OCI-LY1 (cell line): Measurements from ENCODE around the gene ABTB2.

Experiments used
- H2AFZ ChIP-seq: fragments of 200-600 bp; sonication (generic), shearing (Covaris generic); 2 replicates; pipeline ENCODE4 v1.6.0; 2014; ENCODE audit warnings: antibody characterized with exemption, mild to moderate bottlenecking, low read length
- H3F3A ChIP-seq: fragments of 200-600 bp; sonication (generic), shearing (Covaris generic); 2 replicates; pipeline ENCODE4 v1.6.0; 2014; ENCODE audit warnings: mild to moderate bottlenecking, antibody characterized with exemption, low read length, moderate library complexity; ENCODE audit not compliant: insufficient read depth
- H3K27ac ChIP-seq: fragments of 200-600 bp; sonication (generic); 2 replicates; pipeline ENCODE4 v1.5.1; 2014; ENCODE audit warnings: low read length, mixed run types, mild to moderate bottlenecking, low read depth; ENCODE audit not compliant: poor library complexity, severe bottlenecking
- H3K27me3 ChIP-seq: fragments of 200-600 bp; sonication (generic); 2 replicates; pipeline ENCODE4 v1.6.0; 2014; ENCODE audit warnings: antibody characterized with exemption, mild to moderate bottlenecking, low read length, moderate library complexity; ENCODE audit not compliant: insufficient read depth
- H3K36me3 ChIP-seq: fragments of 200-600 bp; sonication (generic); 2 replicates; pipeline ENCODE4 v1.6.1; 2014; ENCODE audit warnings: mild to moderate bottlenecking, antibody characterized with exemption, low read length, moderate library complexity, mixed read lengths; ENCODE audit not compliant: insufficient read depth
- H3K4me1 ChIP-seq: fragments of 200-600 bp; sonication (generic); 2 replicates; pipeline ENCODE4 v1.5.1; 2014; ENCODE audit warnings: mild to moderate bottlenecking, low read length, moderate library complexity; ENCODE audit not compliant: insufficient read depth, severe bottlenecking
- H3K4me2 ChIP-seq: fragments of 200-600 bp; sonication (generic), shearing (Covaris generic); 2 replicates; pipeline ENCODE4 v1.6.1; 2014; ENCODE audit warnings: low read length
- H3K4me3 ChIP-seq: fragments of 200-600 bp; sonication (generic); 2 replicates; pipeline ENCODE4 v1.5.1; 2014; ENCODE audit warnings: low read length, low read depth, mild to moderate bottlenecking, mixed read lengths; ENCODE audit not compliant: poor library complexity, severe bottlenecking
- H3K79me2 ChIP-seq: fragments of 200-600 bp; shearing (Covaris generic); 2 replicates; pipeline ENCODE4 v1.6.1; 2016; ENCODE audit warnings: mixed run types, low read length, mixed read lengths; ENCODE audit not compliant: insufficient read depth
- H3K9ac ChIP-seq: fragments of 200-600 bp; sonication (generic), shearing (Covaris generic); 2 replicates; pipeline ENCODE4 v1.6.1; 2014; ENCODE audit warnings: mild to moderate bottlenecking, low read length, mixed read lengths
- H3K9me2 ChIP-seq: fragments of 200-600 bp; sonication (generic), shearing (Covaris generic); 2 replicates; pipeline ENCODE4 v1.6.1; 2014; ENCODE audit warnings: low read depth, mild to moderate bottlenecking, low read length, mixed read lengths
- H3K9me3 ChIP-seq: fragments of 200-600 bp; shearing (Covaris generic); 2 replicates; pipeline ENCODE4 v1.6.1; 2014; ENCODE audit warnings: low read length, mixed read lengths
- H4K20me1 ChIP-seq: fragments of 200-600 bp; sonication (generic), shearing (Covaris generic); 2 replicates; pipeline ENCODE4 v1.6.0; 2016; ENCODE audit warnings: mild to moderate bottlenecking, low read length; ENCODE audit not compliant: insufficient read depth
- EZH2 ChIP-seq: fragments of 200-600 bp; sonication (generic), shearing (Covaris generic); IDR thresholded peaks from 2 replicates; pipeline ENCODE4 v1.8.0; 2017; ENCODE audit warnings: borderline replicate concordance, mixed run types, mild to moderate bottlenecking, antibody characterized with exemption, low read length, moderate library complexity, mixed read lengths
- TF ChIP-seq, protein P1 (sequence below): fragments of 200-600 bp; sonication (generic), shearing (Covaris generic); IDR thresholded peaks from 2 replicates; pipeline ENCODE4 v1.5.1; 2017; ENCODE audit warnings: mild to moderate bottlenecking, antibody characterized with exemption, low read length, moderate library complexity, mixed read lengths

The ABTB2 gene

DNA sequence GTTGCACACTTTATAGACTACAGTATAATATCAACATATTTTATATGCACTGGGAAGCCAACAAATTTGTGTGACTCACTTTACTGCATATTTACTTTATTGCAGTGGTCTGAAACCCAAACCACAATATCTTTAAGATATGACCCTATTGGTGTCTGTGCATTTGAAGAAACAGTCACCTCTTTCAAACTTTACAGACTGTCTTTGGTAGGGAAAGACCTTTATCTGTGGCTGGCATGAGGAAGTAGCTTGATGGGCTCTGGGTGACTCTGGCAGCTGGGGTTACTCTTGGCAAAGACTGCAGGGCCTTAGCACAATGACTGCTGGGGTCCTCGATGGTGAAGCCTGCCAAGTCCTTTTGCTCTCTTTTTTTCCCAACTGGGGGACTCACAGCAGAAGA lies 21.3 kb upstream of the ABTB2 start:
- TF ChIP-seq, protein P1, sequence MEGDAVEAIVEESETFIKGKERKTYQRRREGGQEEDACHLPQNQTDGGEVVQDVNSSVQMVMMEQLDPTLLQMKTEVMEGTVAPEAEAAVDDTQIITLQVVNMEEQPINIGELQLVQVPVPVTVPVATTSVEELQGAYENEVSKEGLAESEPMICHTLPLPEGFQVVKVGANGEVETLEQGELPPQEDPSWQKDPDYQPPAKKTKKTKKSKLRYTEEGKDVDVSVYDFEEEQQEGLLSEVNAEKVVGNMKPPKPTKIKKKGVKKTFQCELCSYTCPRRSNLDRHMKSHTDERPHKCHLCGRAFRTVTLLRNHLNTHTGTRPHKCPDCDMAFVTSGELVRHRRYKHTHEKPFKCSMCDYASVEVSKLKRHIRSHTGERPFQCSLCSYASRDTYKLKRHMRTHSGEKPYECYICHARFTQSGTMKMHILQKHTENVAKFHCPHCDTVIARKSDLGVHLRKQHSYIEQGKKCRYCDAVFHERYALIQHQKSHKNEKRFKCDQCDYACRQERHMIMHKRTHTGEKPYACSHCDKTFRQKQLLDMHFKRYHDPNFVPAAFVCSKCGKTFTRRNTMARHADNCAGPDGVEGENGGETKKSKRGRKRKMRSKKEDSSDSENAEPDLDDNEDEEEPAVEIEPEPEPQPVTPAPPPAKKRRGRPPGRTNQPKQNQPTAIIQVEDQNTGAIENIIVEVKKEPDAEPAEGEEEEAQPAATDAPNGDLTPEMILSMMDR = no peak
- H3K79me2 ChIP-seq = no peaks in the 10 kb centered on the region
- no peak overlapping the region for H3K4me3 ChIP-seq
- H3K4me2 ChIP-seq = no peak overlapping the region
- H3F3A ChIP-seq = no peaks in the 10 kb centered on the region
- H3K9ac ChIP-seq = no peak overlapping the region
- H3K36me3 ChIP-seq = no peaks in the 10 kb centered on the region
- H3K9me2 ChIP-seq = no peaks in the 10 kb centered on the region
- no peaks in the 10 kb centered on the region for H3K4me1 ChIP-seq
- no peak overlapping the region for H3K27ac ChIP-seq
- no peaks in the 10 kb centered on the region for H3K27me3 ChIP-seq
- no peaks in the 10 kb centered on the region for H4K20me1 ChIP-seq
- no peaks in the 10 kb centered on the region; the same call in 1 of the 2 replicates for H3K9me3 ChIP-seq
- no peak overlapping the region for H2AFZ ChIP-seq

DNA sequence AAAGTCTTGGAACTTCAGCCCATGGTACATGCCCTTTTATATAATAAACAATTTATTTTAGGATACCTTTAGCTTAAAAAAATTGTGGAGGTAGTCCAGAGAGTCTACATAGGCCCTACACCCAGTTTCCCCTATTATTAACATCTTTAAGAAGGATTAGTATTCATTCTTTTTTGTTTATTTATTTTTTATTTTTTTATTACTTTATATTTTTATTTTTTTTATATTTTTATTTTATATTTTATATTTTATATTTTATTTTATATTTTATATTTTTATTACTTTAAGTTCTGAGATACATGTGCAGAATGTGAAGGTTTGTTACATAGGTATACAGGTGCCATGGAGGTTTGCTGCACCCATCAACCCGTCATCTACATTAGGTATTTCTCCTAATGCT lies 15.9 kb upstream of the ABTB2 start:
- no peaks in the 10 kb centered on the region for H4K20me1 ChIP-seq
- no peaks in the 10 kb centered on the region for H3F3A ChIP-seq
- no peak overlapping the region for H3K27ac ChIP-seq
- no peaks in the 10 kb centered on the region for H3K79me2 ChIP-seq
- H3K4me1 ChIP-seq = no peaks in the 10 kb centered on the region
- no peak overlapping the region for H3K4me2 ChIP-seq
- no peaks in the 10 kb centered on the region for H3K27me3 ChIP-seq
- no peak for TF ChIP-seq EZH2
- TF ChIP-seq, protein P1 = no peak
- H3K9ac ChIP-seq = no peak overlapping the region
- H3K9me3 ChIP-seq = no peaks in the 10 kb centered on the region; the same call in 1 of the 2 replicates
- no peaks in the 10 kb centered on the region for H3K9me2 ChIP-seq
- no peak overlapping the region for H3K4me3 ChIP-seq
- no peak overlapping the region for H2AFZ ChIP-seq
- H3K36me3 ChIP-seq = no peaks in the 10 kb centered on the region

DNA sequence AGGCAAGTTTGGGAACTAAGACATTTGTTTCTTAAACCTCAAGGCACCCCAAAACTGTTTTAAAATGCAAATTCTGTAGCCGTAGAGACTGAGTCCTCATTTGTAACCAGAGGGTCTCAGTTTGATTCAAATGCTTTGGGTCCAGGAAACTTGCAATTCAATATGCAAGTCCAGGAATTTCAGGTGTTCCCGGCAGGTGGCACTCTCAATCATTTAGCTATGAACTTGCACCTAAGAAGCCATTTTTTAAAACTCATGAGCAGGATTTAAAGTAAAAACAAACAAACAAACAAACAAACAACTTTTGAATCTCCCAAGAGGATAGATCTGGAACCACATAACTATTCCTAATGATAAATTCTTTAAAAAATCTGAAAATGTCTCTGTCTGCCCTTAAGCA lies 8.7 kb upstream of the ABTB2 start:
- no peaks in the 10 kb centered on the region for H4K20me1 ChIP-seq
- H3K9me2 ChIP-seq = no peaks in the 10 kb centered on the region
- no peak overlapping the region for H3K4me3 ChIP-seq
- no peak overlapping the region for H2AFZ ChIP-seq
- no peak overlapping the region for H3K27ac ChIP-seq
- H3K36me3 ChIP-seq = no peaks in the 10 kb centered on the region
- H3K9ac ChIP-seq = no peak overlapping the region
- H3K9me3 ChIP-seq = no peaks in the 10 kb centered on the region
- H3F3A ChIP-seq = no peaks in the 10 kb centered on the region
- no peaks in the 10 kb centered on the region for H3K79me2 ChIP-seq
- no peak for TF ChIP-seq EZH2
- TF ChIP-seq, protein P1 = peak; percentile 53
- H3K27me3 ChIP-seq = 0 out of 2 replicates have a peak, but pooled peaks cover 4% of the 10 kb centered on the region
- no peaks in the 10 kb centered on the region for H3K4me1 ChIP-seq
- H3K4me2 ChIP-seq = no peak overlapping the region
